ENCODE data around the gene MORN1.

- TF ChIP-seq REST (IDR thresholded peaks at IDR 0.05; ENCODE audit: borderline replicate concordance) (no peak), REST (CRISPR knock-in tag; IDR thresholded peaks at IDR 0.05; ENCODE audit: low read depth) (no peak), POLR2A (conservative IDR thresholded peaks at IDR 0.05) (no peak), EZH2 (IDR thresholded peaks at IDR 0.05; ENCODE audit: borderline replicate concordance, low read depth, low read length) (no peak), BACH1 (tag; IDR thresholded peaks at IDR 0.05) (no peak), BCLAF1 (IDR thresholded peaks at IDR 0.05; ENCODE audit: borderline replicate concordance in 1 of 2, control insufficient read depth in 1 of 2, low read depth in 2 of 2, low read length in 1 of 2) (no peak), HDAC1 (IDR thresholded peaks at IDR 0.05) (no peak), ATF7 (IDR thresholded peaks at IDR 0.05) (no peak), ATF2 (CRISPR knock-in tag; IDR thresholded peaks at IDR 0.05) (no peak), PREB (CRISPR knock-in tag; IDR thresholded peaks at IDR 0.05) (no peak), ZC3H11A (IDR thresholded peaks at IDR 0.05; ENCODE audit: low read depth, low read length) (no peak)
Observed at GRCh38 chr1:2340086-2340917, 51.1 kb downstream of the MORN1 start.

Data from K562 (cell line).